GM12891 (cell line): ENCODE data around the gene KRTAP12-3.
"Not testable (repeated sequence)": the region's sequence is repeated elsewhere in the genome, so short reads cannot be mapped to it uniquely, and the experiment has no call there.

Experiments
- PAX5 ChIP-seq: IDR thresholded peaks from 2 replicates; pipeline ENCODE4 v1.6.1; 2011; ENCODE audit warnings: low read length, moderate library complexity, mild to moderate bottlenecking; ENCODE audit not compliant: insufficient read depth, severe bottlenecking
- POLR2A ChIP-seq: IDR thresholded peaks from 2 replicates; pipeline ENCODE4 v1.6.1; 2011; ENCODE audit warnings: low read depth, low read length, control low read depth
- POLR2AphosphoS5 ChIP-seq: IDR thresholded peaks from 2 replicates; pipeline ENCODE4 v1.6.1; 2011; ENCODE audit warnings: low read depth, low read length, control low read depth

DNA sequence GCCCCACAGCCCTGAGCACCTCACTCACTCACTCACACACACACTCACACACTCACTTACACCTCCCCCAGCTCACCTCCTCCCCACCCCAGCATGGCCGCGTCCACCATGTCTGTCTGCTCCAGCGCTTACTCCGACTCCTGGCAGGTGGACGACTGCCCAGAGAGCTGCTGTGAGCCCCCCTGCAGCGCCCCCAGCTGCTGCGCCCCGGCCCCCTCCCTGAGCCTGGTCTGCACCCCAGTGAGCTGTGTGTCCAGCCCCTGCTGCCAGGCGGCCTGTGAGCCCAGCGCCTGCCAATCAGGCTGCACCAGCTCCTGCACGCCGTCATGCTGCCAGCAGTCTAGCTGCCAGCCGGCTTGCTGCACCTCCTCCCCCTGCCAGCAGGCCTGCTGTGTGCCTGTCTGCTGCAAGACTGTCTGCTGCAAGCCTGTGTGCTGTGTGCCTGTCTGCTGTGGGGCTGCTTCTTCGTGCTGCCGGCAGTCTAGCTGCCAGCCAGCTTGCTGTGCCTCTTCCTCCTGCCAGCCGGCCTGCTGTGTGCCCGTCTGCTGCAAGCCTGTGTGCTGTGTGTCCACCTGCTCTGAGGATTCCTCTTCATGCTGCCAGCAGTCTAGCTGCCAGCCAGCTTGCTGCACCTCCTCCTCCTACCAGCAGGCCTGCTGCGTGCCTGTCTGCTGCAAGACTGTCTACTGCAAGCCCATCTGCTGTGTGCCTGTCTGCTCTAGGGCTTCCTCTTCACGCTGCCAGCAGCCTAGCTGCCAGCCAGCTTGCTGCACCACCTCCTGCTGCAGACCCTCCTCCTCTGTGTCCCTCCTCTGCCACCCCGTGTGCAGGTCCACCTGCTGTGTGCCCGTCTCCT is 11.1 kb upstream of the KRTAP12-3 start, which contains the start of gene KRTAP10-11:
- TF ChIP-seq POLR2AphosphoS5, POLR2A, PAX5: not testable (repeated sequence)
